Gastroesophageal sphincter (tissue), 4 donors: ENCODE data around the gene ARSJ. TPM values are rescaled to one million over a fixed set of nuclear protein-coding genes. Genes with fewer than 3 reads are reported as not detected.

Source experiments
- ATAC-seq: fragments of 150-250 bp; one replicate; pipeline ENCODE4 v1.9.1; 2016; ENCODE audit warnings: mild to moderate bottlenecking, moderate library complexity
- H3K27ac ChIP-seq, 4 donors: fragments of 200-600 bp; sonication (generic) in 3 of 4; 1 replicate in 3 of 4; 2 replicates in 1 of 4; pipeline ENCODE4 v1.5.1; 2016 to 2019
- H3K27me3 ChIP-seq: fragments of 200-600 bp; sonication (generic); one replicate; pipeline ENCODE4 v1.5.1; 2019
- H3K36me3 ChIP-seq, 2 donors: fragments of 200-600 bp; sonication (generic); one replicate each; pipeline ENCODE4 v1.5.1; 2019; ENCODE audit warnings: control low read depth in 1 of 2
- H3K4me1 ChIP-seq, 3 donors: fragments of 200-600 bp; sonication (generic); 1 replicate in 2 of 3; 2 replicates in 1 of 3; pipeline ENCODE4 v1.5.1; 2016 to 2019; ENCODE audit warnings: control low read depth in 2 of 3
- H3K4me3 ChIP-seq, 2 donors: fragments of 200-600 bp; sonication (generic); one replicate each; pipeline ENCODE4 v1.5.1; 2019; ENCODE audit warnings: mild to moderate bottlenecking in 1 of 2, moderate library complexity in 1 of 2
- H3K9me3 ChIP-seq, 3 donors: fragments of 200-600 bp; sonication (generic); one replicate each; pipeline ENCODE4 v1.5.1; 2017 to 2019; ENCODE audit warnings: control low read depth in 2 of 3
- EP300 ChIP-seq: sonication (generic); formaldehyde crosslinking; IDR thresholded peaks from one replicate; pipeline ENCODE4 v1.6.1; 2017; ENCODE audit warnings: antibody characterized with exemption, mild to moderate bottlenecking
- POLR2A ChIP-seq, 2 donors: fragments of 450-650 bp; IDR thresholded peaks; one replicate each; pipeline ENCODE4 v1.6.1; 2017; ENCODE audit warnings: antibody characterized with exemption in 2 of 2, mild to moderate bottlenecking in 2 of 2, moderate library complexity in 1 of 2
- POLR2AphosphoS5 ChIP-seq: sonication (generic); formaldehyde crosslinking; IDR thresholded peaks from one replicate; pipeline ENCODE4 v1.6.1; 2017; ENCODE audit warnings: antibody characterized with exemption
- WGBS, 2 donors: methylation state at CpG; one replicate each; pipeline ENCODE4 v1.1.5; 2018; ENCODE audit warnings: low coverage in 1 of 2; 5-methylcytosine and 5-hydroxymethylcytosine counted together
- total RNA-seq, 4 donors: library from RNA; depleted of rRNA; stranded (reverse); fragments of >200 nt; gene quantifications; one replicate each; pipeline ENCODE4 v1.1.0, GENCODE V29; 2016
- TF ChIP-seq, protein P1 (sequence below), 4 experiments: fragments of 200-600 bp in 2 of 4; fragments of 450-650 bp in 2 of 4; sonication (generic) in 1 of 4; IDR thresholded peaks; one replicate each; pipeline ENCODE4 v1.5.1; 2017 to 2019; ENCODE audit warnings: antibody characterized with exemption in 4 of 4, mild to moderate bottlenecking in 2 of 4, moderate library complexity in 2 of 4

Gene ARSJ
- total RNA-seq, 4 donors from 2014 or later = 15.7 to 28.2 (median 22.8) TPM

DNA sequence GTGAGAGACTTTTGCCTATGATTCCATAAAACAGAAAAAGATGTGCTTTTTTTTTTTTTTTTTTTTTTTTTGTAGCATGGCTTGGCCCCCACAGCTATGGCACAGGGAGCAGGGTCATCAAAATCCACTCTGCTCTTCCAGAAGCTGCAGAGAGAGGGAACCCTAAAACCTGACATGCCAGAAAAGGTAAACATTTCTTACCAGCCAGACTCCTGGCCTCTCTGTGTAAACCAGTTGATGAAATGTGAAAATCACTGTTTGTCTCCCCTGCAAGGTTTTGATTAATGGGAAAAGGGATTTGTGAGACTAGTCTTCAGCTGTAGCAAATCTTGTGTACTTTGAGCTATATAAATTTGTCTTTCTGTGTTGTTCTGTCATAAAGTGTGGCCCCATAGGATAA, 105.9 kb downstream of the ARSJ start:
- Histone ChIP-seq H3K27ac (no peak overlapping the region), H3K4me3 (no peak overlapping the region), H3K36me3 (no peaks in the 10 kb centered on the region), H3K27me3 (no peaks in the 10 kb centered on the region), H3K4me1 (no peaks in the 10 kb centered on the region), H3K9me3 (no peaks in the 10 kb centered on the region)
- no peak for ATAC-seq
- TF ChIP-seq EP300 = no peak
- no peak for TF ChIP-seq POLR2AphosphoS5
- TF ChIP-seq, protein P1, sequence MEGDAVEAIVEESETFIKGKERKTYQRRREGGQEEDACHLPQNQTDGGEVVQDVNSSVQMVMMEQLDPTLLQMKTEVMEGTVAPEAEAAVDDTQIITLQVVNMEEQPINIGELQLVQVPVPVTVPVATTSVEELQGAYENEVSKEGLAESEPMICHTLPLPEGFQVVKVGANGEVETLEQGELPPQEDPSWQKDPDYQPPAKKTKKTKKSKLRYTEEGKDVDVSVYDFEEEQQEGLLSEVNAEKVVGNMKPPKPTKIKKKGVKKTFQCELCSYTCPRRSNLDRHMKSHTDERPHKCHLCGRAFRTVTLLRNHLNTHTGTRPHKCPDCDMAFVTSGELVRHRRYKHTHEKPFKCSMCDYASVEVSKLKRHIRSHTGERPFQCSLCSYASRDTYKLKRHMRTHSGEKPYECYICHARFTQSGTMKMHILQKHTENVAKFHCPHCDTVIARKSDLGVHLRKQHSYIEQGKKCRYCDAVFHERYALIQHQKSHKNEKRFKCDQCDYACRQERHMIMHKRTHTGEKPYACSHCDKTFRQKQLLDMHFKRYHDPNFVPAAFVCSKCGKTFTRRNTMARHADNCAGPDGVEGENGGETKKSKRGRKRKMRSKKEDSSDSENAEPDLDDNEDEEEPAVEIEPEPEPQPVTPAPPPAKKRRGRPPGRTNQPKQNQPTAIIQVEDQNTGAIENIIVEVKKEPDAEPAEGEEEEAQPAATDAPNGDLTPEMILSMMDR (IDR thresholded peaks at IDR 0.05) = no peak
- TF ChIP-seq POLR2A (IDR thresholded peaks at IDR 0.05) = no peak

DNA sequence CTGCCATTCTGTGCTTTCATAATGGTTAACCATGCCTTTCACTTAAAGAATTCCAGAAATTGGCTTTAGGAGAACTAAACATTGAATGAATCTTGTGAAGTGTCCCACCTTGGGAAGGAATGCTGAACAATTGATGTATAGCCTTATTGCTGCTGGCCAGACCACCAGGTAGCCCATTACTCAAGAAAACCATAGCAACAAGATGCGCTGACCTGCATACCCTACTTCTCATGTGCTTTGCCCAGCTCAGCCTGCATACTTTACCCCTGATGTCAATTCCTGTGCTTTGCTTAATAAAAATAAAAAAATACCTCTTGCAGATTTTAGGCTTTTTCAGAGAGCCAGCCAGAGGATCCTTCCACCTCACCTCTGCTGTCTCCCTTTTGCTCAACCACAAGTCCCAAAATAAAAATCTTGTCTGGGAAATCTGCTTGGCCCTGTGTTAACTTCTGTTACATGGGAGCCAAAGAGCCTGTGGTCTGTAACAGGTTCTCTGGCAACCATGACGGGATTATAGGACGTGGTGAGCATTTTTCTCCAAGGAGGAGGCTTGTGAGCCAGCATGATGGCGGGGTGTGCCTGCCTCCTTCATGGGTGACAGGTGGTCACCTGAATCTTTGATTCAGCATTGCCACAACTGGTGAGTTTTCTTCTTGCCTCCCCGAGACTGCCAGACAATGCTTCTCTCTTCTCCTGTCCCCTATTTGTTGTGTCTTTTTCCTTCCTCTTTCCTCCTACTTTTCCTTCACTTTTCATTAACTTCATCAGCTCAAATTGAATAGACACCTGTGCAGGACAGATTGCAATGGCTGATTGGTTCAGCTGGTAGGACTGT, 106.8 kb downstream of the ARSJ start:
- ATAC-seq = no peak
- Histone ChIP-seq H3K4me1 (no peaks in the 10 kb centered on the region), H3K4me3 (no peak overlapping the region), H3K36me3 (no peaks in the 10 kb centered on the region), H3K9me3 (no peaks in the 10 kb centered on the region), H3K27ac (no peak overlapping the region), H3K27me3 (no peaks in the 10 kb centered on the region)
- TF ChIP-seq POLR2AphosphoS5 = no peak
- no peak for TF ChIP-seq POLR2A (IDR thresholded peaks at IDR 0.05)
- TF ChIP-seq EP300 = no peak
- TF ChIP-seq, protein P1 (IDR thresholded peaks at IDR 0.05) = no peak
- WGBS, 2 donors = 78 to 93% methylated on average over 1 to 3 of the region's 5 CpGs

DNA sequence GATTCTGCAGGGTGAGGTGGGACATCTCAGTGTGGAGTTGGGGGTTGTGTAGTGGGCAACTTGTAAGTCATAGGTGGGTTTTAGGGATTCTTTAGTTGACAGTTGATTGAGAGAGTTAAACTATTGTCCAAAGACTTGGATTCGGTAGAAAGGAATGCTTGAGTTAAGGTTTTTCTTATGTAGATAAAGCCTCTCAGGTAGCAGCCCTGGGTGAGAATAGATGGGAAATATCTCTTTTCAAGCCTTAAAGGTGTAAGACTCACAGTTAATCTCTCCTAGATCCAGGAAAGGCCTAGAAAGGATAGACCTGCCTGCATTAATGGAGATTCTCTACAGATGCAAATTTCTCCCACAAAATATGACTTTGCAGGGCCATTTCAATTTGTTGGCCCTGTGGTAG, 108.4 kb downstream of the ARSJ start:
- H3K4me3 ChIP-seq = no peak overlapping the region
- no peak overlapping the region for H3K27ac ChIP-seq
- H3K4me1 ChIP-seq = no peaks in the 10 kb centered on the region
- TF ChIP-seq POLR2AphosphoS5 (no peak), EP300 (no peak), POLR2A (IDR thresholded peaks at IDR 0.05) (no peak)
- TF ChIP-seq, protein P1 (IDR thresholded peaks at IDR 0.05) = no peak
- ATAC-seq = no peak
- no peaks in the 10 kb centered on the region for H3K36me3 ChIP-seq
- no peaks in the 10 kb centered on the region for H3K9me3 ChIP-seq
- H3K27me3 ChIP-seq = no peaks in the 10 kb centered on the region
- 80 to 89% methylated on average over 1 of the region's 1 CpG for WGBS, 2 donors

DNA sequence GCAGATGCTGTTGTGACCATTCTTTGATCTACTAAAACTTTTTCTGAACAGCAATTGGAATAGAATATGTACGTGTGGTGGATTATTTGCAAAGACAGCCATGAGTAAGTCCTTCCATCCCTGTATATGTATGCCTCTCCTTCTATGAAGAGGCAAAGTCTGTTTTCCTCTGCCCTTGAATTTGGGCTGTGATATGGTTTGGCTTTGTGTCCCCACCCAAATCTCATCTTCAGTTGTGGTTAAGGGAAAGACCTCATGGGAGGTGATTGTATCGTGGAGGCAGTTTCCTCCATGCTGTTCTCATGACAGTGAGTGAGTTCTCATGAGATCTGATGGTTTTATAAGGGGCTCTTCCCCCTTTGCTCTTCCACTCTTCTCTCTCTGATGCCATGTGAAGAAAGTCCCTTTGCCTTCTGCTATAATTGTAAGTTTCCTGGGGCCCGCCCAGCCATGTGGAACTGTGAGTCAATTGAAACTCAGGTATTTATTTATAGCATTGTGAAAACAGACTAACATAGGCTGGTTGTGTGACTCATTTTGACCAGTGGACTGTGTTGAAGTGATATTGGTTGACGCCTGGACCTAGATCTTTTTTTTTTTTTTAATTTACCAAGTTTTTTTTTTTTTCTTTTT, 109.6 kb downstream of the ARSJ start:
- 79 to 92% methylated on average over 3 to 4 of the region's 4 CpGs for WGBS, 2 donors
- no peak for ATAC-seq
- Histone ChIP-seq H3K27ac (no peak overlapping the region), H3K9me3 (no peaks in the 10 kb centered on the region), H3K36me3 (no peaks in the 10 kb centered on the region), H3K4me3 (no peak overlapping the region), H3K4me1 (no peaks in the 10 kb centered on the region), H3K27me3 (no peaks in the 10 kb centered on the region)
- TF ChIP-seq POLR2AphosphoS5 = no peak
- TF ChIP-seq, protein P1 (IDR thresholded peaks at IDR 0.05) = no peak
- no peak for TF ChIP-seq EP300
- TF ChIP-seq POLR2A (IDR thresholded peaks at IDR 0.05) = no peak

DNA sequence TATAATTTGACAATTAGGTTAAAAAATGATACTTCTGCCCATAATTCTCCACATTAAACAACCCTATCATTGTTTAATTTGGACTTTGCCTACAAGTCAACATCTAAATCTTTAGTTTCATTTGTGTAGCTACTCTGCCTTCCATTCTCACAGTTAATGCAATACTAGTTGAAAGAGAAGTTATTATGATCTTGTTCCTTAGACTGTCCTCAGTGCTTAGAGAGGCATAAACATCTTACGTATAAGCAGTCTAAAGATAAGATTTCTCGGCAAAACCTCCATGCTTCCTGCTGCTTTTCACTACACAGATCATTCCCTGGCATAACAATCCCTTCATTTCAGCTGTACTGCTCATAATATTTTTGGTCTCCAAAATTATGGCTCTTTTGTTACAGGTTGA, 112.8 kb downstream of the ARSJ start:
- ATAC-seq = no peak
- no peak overlapping the region for H3K27ac ChIP-seq
- H3K27me3 ChIP-seq = no peaks in the 10 kb centered on the region
- no peaks in the 10 kb centered on the region for H3K36me3 ChIP-seq
- H3K4me3 ChIP-seq = no peak overlapping the region
- H3K9me3 ChIP-seq = no peaks in the 10 kb centered on the region
- TF ChIP-seq POLR2A (IDR thresholded peaks at IDR 0.05) (no peak), EP300 (no peak), POLR2AphosphoS5 (no peak)
- TF ChIP-seq, protein P1 (IDR thresholded peaks at IDR 0.05) = no peak
- no peaks in the 10 kb centered on the region for H3K4me1 ChIP-seq
- WGBS, 2 donors = 66 to 95% methylated on average over 2 of the region's 2 CpGs
